Raji (cell line): ENCODE results near the gene STK17A.
A peak's percentile ranks its signal among the peaks of the same experiment; 100 is the strongest.

Source experiments
- POLR2A ChIP-seq: IDR thresholded peaks from 2 replicates; pipeline ENCODE4 v1.6.1; 2011; ENCODE audit warnings: low read depth, low read length, control low read depth; ENCODE audit not compliant: insufficient read depth

STK17A gene

DNA sequence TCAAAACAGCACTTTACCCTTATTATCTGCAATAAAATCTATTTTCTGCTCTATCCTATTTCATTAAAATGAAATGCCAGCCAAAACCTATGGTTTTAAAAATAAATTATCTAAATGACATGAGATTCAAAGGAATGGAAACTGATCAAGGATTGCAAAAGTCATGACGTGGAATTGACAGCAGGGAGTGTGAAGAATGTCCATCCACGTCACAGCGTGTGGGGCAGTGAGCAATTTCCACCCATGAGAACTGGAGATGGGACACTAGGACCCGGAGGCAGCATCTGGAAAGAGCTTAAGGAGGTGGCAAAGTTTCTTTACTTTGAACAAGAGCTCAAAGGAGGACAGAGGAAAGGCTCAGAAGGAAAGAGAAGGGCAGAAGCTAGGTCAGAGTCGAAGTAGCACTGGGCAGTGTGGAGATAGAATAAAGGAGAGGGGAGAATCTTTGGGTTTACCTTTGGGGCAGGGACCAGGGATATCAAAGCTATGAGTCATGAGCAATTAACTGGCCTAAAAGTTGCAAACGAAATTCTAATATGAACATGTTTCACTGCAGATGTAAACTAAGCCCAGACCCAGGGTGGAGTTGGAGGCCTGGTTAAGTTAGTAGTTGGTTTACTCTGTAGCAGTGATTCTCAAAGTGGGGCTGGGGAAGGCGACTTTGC, 24.9 kb upstream of the STK17A start:
- no peak for TF ChIP-seq POLR2A

DNA sequence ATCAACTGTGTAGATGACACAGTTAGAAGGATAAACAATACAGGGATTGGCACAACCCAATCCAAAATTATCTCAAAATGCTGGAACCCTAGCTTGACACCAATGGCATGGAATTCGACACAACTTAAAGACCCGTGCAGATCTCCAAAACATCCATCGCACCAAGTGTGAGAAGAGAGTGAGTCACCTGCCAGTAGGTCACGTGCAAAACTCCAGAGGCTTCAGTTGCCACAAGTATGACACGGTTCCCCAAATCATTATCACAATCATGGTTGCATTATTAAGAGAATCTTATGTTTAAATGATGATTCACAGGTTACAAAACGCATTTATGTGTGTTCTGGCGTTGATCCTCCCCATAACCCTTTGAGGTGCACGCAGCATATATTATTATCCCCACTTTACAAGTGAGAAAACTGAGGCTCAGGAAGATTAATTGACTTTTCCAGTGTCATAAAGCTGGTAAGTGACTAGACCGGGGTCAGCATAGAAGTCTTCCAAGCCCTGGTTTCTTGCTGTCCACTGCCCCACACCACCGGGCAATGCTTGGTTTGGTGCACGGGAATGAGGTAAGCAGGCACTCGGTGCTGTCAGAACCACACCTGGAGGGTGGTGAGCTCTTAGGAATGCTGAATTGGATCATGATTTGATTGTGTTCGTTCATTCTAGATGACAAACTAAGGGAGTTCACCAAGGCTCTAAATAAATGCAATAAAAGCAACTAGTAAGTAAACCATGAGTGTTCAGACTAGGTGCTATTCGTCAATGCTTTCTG, 23.6 kb upstream of the STK17A start:
- TF ChIP-seq POLR2A = no peak

DNA sequence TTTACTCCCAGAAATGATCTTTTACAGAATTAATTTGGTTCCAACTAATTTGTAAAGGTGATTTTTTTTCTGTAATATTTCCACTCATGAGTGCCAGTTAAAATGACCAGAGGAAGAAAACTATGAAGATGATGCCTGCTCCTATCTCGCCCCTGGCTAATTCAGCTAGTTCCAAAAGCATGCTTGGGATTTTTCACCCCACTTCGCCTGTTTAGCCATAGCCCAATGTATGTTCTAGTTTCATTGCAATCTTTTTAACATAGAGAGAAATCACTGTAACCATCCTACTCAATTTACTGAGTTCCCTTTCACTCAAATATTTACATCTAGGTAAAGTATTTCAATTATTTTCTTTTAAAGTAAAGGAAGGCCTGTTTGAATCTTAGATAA, 23.0 kb upstream of the STK17A start:
- TF ChIP-seq POLR2A = no peak

DNA sequence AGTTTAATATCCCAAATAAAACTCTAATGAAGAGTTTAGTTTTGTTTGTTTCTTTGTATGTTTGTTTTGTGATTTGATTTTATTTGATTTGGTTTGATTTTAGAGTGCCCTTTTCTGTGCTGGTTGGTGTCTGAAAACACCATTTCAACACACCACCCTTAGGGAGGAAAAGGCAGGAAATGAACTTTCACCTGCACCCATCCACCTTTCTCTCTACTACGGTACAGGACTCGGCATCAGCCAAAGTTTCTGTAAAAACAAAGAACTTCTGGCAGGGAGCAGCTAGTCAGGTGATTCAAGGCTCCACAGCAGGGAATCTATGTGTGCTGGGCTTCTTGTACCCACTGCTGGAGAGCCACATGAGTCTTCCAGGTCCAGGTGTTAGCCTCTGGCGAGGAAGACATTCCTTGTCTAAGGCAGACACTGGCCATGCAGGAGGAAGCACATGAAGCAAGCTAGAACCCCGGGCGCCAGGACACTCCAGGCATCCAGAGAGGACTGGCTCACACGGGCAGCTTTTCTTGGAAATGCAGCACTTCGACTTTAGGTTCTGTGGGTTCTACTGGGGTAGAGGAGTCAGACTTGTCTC, 22.1 kb upstream of the STK17A start:
- no peak for TF ChIP-seq POLR2A

DNA sequence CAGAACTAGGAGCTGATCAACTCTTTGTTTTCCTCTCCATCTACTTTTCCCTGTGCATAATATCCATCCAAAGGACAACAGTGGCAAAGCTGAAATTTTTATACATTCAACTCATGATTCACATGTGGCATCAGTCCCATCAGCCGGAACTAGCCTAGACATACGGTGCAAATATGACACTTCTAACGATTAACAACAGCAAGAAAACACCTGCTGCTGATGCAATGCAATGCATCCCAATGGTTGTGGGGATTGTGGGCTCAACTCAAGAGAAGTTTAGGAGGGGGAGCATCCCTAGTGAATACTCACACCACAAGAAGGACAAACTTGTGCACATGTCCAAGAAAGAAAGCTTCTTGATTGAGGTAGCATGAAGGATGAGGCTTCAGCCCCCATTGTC, 20.5 kb upstream of the STK17A start:
- no peak for TF ChIP-seq POLR2A

DNA sequence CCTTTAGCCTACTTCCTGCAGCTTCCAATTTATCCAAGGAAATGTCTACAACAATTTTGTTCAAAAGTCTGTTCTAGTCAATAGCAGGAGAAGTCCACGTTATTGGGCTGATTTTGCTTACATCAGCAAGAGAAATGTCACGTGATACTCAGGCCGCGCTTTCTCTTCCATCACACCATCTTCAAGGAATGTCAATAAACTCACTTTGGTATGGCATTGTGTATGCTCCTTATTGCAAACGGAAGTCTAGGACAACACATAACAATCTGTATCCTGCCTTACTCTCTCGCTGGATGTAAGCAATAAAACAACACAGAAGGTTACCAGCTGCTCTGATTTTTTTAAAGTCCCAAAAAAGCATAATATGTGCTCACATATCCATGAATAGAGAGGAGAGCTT, 17.1 kb upstream of the STK17A start:
- TF ChIP-seq POLR2A = no peak

DNA sequence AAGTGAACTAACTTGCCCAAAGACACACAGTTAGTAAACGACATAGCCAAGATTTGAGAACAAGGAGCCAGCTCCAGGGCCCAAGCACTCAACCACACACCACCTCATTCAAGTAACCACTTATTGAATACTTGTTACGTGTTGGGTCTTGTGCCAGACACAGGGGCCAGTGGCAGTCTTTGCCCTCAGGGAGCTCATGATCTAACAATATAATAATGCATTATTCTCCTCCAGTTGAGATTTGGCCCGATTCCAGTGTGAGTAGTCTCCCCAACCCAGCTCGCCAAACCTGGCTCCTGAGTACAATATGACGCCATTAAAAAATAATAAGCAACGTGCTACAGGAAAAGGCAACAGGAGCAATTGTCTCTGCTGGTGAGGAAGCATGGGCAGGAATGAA, 14.4 kb upstream of the STK17A start:
- TF ChIP-seq POLR2A = no peak

DNA sequence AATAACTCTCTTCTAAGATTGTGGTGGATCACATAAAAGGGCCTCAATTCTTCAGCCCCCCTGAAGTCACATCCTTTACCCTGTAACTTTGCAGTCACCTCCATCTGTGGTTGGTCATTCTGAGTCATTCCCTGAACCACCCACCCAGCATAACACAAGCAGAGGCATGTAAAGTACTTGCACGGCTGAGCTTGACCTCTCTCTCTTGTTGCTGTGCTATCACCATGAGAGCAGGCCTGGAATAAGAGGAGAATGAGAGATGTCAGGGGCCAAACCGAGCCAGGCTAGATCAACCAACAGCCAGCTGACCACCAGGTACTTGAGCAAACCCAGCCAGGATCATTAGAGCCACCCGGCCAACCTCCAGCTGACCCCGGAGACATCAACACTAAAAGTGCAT, 13.5 kb upstream of the STK17A start:
- TF ChIP-seq POLR2A = no peak

DNA sequence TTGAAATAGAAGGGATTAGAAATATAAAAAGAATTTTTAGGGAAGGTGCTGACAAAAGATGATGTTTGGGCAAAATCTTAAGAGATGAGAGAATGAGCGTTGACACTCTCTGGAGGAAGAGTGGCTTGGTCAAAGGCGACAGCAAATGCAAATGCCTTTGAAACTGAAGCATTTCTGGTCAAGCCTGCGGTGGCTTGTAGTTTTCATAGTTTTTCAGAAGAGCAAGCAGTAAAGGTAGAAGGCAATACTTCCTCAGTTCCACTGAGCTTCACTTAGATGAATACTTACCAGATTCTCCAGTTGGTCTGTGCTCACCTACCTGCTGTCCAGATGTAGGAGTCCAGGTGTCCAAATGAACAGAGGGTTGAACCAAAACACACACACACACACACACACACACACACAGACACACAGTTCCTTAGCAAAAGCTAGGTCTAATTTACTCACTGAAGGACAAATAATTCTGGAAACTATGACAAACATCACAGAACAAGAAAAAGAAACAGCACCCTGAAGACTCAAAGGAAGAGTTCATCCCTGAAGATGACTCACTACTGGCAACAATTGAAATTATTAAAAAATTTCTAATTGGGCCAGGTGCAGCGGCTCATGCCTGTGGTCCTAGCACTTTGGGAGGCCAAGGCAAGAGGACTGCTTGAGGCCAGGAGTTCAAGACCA, 12.1 kb upstream of the STK17A start:
- no peak for TF ChIP-seq POLR2A

DNA sequence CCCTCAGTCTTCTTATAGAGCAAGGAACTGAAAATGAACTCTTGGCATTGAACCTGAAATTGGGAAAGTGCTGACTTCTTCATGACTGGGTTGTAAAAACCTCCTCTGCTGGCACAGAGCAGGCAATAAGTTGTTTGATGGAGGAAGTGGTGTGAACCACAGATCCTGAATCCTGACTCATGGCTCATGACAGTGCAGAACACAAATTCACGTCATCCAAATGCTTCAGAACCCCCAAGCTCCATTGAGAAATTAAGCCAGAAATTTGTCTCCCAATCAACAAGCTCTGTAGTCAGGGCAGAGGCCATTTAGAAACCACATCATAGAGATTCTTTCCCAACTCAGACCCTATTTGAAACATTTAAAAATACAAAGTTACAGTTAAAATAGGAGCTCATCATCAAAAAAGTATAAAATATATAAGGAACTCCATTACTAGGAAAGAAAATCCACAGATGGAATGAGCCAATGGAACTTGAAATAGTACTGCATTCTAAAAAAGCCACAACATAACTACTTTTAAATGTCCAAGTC, 10.3 kb upstream of the STK17A start:
- TF ChIP-seq POLR2A = no peak

DNA sequence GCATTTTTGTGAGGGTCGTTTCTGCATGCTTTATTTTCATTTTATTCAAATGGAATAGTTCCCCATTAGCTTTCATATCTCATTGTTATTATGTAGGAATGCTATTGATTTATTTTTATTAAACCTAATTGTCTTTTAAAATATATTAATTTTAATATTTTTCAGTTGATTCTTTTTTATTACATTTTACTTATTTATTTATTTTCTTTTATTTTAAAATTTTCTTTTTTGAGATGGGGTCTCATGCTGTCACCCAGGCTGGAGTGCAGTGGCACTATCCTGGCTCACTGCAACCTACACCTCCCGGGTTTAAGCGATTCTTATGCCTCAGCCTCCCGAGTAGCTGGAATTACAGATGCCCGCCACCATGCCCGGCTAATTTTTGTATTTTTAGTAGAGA, 7.4 kb upstream of the STK17A start:
- TF ChIP-seq POLR2A = no peak

DNA sequence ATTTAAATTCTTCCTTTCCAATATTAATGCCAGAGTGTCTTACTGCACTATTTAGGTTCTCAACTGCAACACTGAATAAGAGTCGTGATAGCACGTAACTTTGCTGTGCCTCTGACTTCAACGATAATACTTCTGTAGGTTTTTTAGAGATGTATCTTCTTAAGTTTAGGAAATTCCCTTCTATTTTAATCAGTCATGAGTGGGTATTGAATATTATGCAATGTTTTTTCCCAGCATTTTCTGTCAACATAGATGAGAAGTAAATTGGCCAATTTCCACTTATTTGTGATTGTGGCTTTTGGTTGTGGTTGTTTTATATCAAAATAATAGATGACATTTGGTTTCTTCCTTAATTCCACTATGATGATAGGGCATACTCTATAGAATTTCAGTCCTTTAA, 6.7 kb upstream of the STK17A start:
- no peak for TF ChIP-seq POLR2A

DNA sequence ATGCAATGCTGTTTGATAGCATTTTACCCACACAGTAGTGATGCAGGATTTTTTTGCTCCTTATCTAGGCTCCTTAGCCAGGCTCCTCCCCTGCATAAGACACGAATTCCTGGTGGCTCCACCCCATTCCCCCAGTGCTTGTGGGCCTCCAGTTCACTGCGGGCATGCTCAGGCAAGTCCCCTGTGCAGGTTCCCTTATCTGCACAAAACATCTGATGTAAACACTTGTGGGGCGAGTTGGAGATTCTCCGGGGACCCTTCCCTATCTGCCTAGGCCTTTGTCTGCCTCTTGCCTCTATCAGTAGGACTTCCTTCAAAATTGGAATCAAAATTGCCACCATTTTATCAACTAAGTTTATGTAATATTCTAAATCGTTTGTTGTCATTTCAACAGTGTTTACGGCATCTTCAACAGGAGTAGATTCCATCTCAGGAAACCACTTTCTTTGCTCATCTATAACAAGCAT, 5.4 kb upstream of the STK17A start:
- no peak for TF ChIP-seq POLR2A

DNA sequence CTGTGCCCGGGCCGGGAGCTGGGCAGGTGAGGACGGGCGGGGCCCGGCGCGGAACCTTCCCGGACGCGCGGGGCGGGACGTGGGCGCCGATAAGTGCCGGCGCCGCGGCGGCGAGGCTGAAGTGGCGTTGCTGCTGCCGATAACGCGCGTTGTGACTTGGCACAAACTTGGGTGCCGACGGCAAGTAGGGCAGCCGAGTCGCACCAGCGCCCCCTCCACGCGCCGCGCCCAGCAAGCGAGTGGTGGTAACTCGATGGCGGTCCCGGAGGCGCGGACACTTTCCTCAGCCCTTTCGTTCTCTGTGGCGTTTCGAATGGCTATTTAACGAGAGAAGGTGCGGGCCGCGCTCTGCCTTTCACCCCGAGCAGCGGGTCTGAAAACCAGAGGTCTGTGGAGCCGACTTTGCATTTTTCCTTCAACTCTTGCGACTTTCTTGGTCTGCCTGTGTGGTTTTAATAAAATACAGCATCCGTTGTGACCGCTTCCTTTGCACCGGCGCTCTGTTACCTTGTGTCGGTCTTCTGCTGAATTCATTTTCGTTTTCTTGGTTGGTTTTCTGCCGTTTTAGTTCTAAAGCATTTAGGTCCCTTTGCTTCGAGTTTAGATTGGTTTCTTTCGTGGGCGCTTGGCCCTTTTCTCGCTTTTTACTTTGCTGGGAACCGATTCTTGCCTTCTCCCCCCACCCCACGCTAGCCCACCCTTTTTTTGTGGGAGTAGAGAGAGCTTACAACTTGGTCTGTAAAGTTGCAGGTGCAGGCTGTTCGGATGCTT, 701 bp downstream of the STK17A start:
- TF ChIP-seq POLR2A = peak; percentile 27

DNA sequence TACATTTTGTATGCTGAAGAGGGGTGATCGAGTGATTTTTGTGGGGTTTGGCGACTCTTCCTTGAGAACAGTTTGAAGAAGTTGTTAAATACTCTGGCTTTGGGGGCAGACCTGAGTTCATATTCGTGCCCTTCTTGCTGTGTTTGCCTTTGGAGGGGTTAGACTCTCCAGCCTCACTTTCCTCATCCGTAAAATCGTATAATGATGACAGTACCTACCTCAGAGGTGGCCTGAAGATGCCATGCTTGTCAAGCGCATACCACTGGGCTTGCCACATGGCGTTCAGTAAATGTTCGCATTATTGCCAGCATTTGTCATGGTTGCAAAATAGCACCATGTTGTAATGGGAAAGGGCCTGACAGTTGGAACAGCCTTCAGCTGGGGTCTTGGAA, 1.3 kb downstream of the STK17A start:
- 0 out of 2 replicates have a peak, but pooled peaks have one; percentile 14 for TF ChIP-seq POLR2A
